PC-9 (cell line): ENCODE results near the gene VAMP8. TPM values are rescaled to one million over a fixed set of nuclear protein-coding genes. Genes with fewer than 3 reads are reported as not detected.
"Not testable (repeated sequence)": the region's sequence is repeated elsewhere in the genome, so short reads cannot be mapped to it uniquely, and the experiment has no call there.

ENCODE experiments used
- BruUV-seq: library from RNA; stranded (reverse); fragments of 400-500 nt; replicated peaks from 2 replicates; lab custom pipeline; 2021; lab: Mats Ljungman, UMichigan
- CTCF ChIA-PET: fragments of 300-600 bp; sonication (Branson Sonifier 250); formaldehyde crosslinking; loops from one replicate; lab custom pipeline; 2022; ENCODE audit warnings: antibody characterized with exemption; lab: Charles Lee
- POLR2A ChIA-PET: fragments of 300-600 bp; sonication (Branson Sonifier 250); formaldehyde crosslinking; loops from one replicate; lab custom pipeline; 2022; ENCODE audit warnings: antibody characterized with exemption; ENCODE audit not compliant: unreplicated experiment; lab: Charles Lee
- DNase-seq, 2 experiments: peaks; one replicate each; pipeline versions ENCODE4 v3.0.0 to v3.0.0-alpha.2; 2015 to 2022; ENCODE audit warnings: mixed read lengths in 1 of 2
- H2AFZ ChIP-seq: fragments of 200-600 bp; sonication (generic); 2 replicates; pipeline ENCODE4 v1.8.1; 2017; ENCODE audit warnings: antibody characterized with exemption
- H3F3A ChIP-seq: fragments of 200-600 bp; sonication (generic); 2 replicates; pipeline ENCODE4 v1.8.1; 2017; ENCODE audit warnings: antibody characterized with exemption, mild to moderate bottlenecking, low read depth; ENCODE audit not compliant: insufficient read depth
- H3K27ac ChIP-seq: fragments of 200-600 bp; sonication (generic); 2 replicates; pipeline ENCODE4 v1.6.1; 2016; ENCODE audit warnings: mixed run types
- H3K27me3 ChIP-seq: fragments of 200-600 bp; sonication (generic); 2 replicates; pipeline ENCODE4 v1.6.1; 2016; ENCODE audit warnings: low read depth, mixed run types; ENCODE audit not compliant: insufficient read depth
- H3K36me3 ChIP-seq: fragments of 200-600 bp; sonication (generic); 2 replicates; pipeline ENCODE4 v1.6.1; 2016; ENCODE audit warnings: low read depth, mixed run types
- H3K4me1 ChIP-seq: fragments of 200-600 bp; sonication (generic); replicated peaks from 2 replicates; pipeline ENCODE4 v1.6.1; 2016; ENCODE audit warnings: mixed run types; ENCODE audit not compliant: insufficient read depth
- H3K4me2 ChIP-seq: fragments of 200-600 bp; sonication (generic); 2 replicates; pipeline ENCODE4 v1.6.1; 2017; ENCODE audit warnings: mixed run types
- H3K4me3 ChIP-seq: fragments of 200-600 bp; sonication (generic); 2 replicates; pipeline ENCODE4 v1.6.1; 2016; ENCODE audit warnings: mixed run types
- H3K79me2 ChIP-seq: fragments of 200-600 bp; sonication (generic); 2 replicates; pipeline ENCODE4 v1.6.1; 2017; ENCODE audit warnings: low read depth, mixed run types
- H3K9me2 ChIP-seq: fragments of 200-600 bp; sonication (generic); 2 replicates; pipeline ENCODE4 v1.8.1; 2017; ENCODE audit warnings: mild to moderate bottlenecking; ENCODE audit not compliant: insufficient read depth
- H3K9me3 ChIP-seq: fragments of 200-600 bp; sonication (generic); 2 replicates; pipeline ENCODE4 v1.8.1; 2016; ENCODE audit warnings: low read depth; ENCODE audit not compliant: insufficient read depth
- H4K20me1 ChIP-seq: fragments of 200-600 bp; sonication (generic); 2 replicates; pipeline ENCODE4 v1.8.1; 2017; ENCODE audit not compliant: insufficient read depth
- CTCF ChIP-seq: fragments of 200-600 bp; sonication (generic); conservative IDR thresholded peaks from 2 replicates; pipeline ENCODE4 v1.6.1; 2017; ENCODE audit warnings: mixed run types, antibody characterized with exemption, mild to moderate bottlenecking, moderate library complexity
- EZH2 ChIP-seq: fragments of 200-600 bp; sonication (generic); IDR thresholded peaks from 2 replicates; pipeline ENCODE4 v1.8.0; 2017; ENCODE audit warnings: antibody characterized with exemption, low read depth
- intact Hi-C: fragments of 100-400 bp; cut with micrococcal nuclease; formaldehyde crosslinking; loops from one replicate; pipeline ENCODE4 v1.10.0; 2022; ENCODE audit not compliant: unreplicated experiment
- total RNA-seq: library from RNA; stranded (reverse); gene quantifications from 2 replicates; pipeline ENCODE4 v1.2.3, GENCODE V29; 2021

Gene VAMP8
- total RNA-seq, 1 experiment from 2014 or later = 124 TPM

- peaks cover 63% of the 10 kb centered on the region for H3K79me2 ChIP-seq
- peaks cover 73% of the 10 kb centered on the region for H3F3A ChIP-seq
- no peaks in the 10 kb centered on the region for H3K9me3 ChIP-seq
- ChIA-PET POLR2A (interaction anchor here (0.7 to 1.0 kb wide), 4 partner anchors 17 to 339 kb away, joined by 3 to 20 read pairs (median 6); partner anchors contain the start of genes RETSAT, RNF181 and VAMP8), CTCF (no interaction called here)
- H3K9me2 ChIP-seq = no peaks in the 10 kb centered on the region
- H3K4me2 ChIP-seq = peak within 1 kb of the TSS; percentile 87
- H2AFZ ChIP-seq = peak within 1 kb of the TSS; percentile 82
- intact Hi-C loops = loop anchor here (1.0 kb wide), 1 partner anchor 10 kb away; the partner anchor contains the start of gene TMEM150A
- H3K36me3 ChIP-seq = no peaks in the 10 kb centered on the region
- peak within 1 kb of the TSS; percentile 76 for H3K27ac ChIP-seq
- TSS peak; percentile 59 for BruUV-seq
- H4K20me1 ChIP-seq = peaks cover 3% of the 10 kb centered on the region; the same call in 1 of the 2 replicates
- peak within 1 kb of the TSS; percentile 75 for H3K4me3 ChIP-seq
- TF ChIP-seq EZH2 (no peak), CTCF (no peak)
- DNase-seq = peak; percentile 77 to 88
- peaks cover 37% of the 10 kb centered on the region for H3K4me1 ChIP-seq
- H3K27me3 ChIP-seq = no peaks in the 10 kb centered on the region
Measured at GRCh38 chr2:85611705-85612587, 34.6 kb downstream of the VAMP8 start, which contains the start of gene C2orf68. Gene C2orf68, minus strand, starts transcription at chr2:85612066. Its CDS starts 82 bp downstream, at chr2:85611984.

DNA sequence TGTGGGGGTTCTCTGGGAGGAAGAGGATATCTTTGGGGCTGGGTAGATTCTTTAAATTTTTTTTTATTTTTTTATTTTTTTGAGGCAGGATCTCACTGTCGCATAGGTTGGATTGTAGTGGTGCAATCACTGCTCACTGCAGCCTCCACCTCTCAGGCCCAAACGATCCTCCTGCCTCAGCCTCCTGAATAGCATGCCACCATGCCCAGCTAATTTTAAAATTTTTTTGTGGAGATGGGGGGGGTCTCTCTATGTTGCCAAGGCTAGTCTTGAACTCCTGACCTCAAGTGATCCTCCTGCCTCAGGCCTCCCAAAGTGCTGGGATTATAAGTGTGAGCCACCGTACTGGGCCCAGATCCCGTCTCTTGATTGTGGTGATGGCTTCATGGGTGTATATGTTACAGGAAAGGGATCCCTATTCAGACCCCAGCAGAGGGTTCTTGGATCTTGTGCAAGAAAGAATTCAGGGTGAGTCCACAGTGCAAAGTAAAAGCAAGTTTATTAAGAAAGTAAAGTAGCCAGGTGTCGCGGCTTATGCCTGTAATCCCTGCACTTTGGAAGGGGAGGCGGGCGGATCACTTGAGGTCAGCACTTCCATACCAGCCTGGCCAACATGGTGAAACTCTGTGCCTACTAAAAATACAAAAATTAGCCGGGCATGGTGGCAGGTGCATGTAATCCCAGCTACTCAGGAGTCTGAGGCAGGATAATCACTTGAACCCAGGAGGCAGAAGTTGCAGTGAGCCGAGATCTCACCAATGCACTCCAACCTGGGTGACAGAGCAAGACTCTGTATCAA lies 36.5 kb downstream of the VAMP8 start:
- Histone ChIP-seq H3K27me3 (no peaks in the 10 kb centered on the region), H3K9me2 (no peaks in the 10 kb centered on the region), H3K36me3 (0 out of 2 replicates have a peak, but pooled peaks cover 6% of the 10 kb centered on the region), H3K4me3 (no peak overlapping the region), H4K20me1 (peaks cover 14% of the 10 kb centered on the region), H2AFZ (no peak overlapping the region), H3K4me2 (no peak overlapping the region), H3K79me2 (peaks cover 74% of the 10 kb centered on the region), H3F3A (peaks cover 64% of the 10 kb centered on the region), H3K9me3 (no peaks in the 10 kb centered on the region), H3K4me1 (peaks cover 37% of the 10 kb centered on the region), H3K27ac (no peak overlapping the region)
- ChIA-PET POLR2A (interaction anchor here (0.6 kb wide), 1 partner anchor 28 kb away, joined by 3 read pairs; no protein-coding TSS in a partner anchor), CTCF (no interaction called here)
- no peak for DNase-seq
- no peak for TF ChIP-seq CTCF
- TF ChIP-seq EZH2 = no peak
- intact Hi-C loops = no loop called here
- no TSS peak for BruUV-seq

DNA sequence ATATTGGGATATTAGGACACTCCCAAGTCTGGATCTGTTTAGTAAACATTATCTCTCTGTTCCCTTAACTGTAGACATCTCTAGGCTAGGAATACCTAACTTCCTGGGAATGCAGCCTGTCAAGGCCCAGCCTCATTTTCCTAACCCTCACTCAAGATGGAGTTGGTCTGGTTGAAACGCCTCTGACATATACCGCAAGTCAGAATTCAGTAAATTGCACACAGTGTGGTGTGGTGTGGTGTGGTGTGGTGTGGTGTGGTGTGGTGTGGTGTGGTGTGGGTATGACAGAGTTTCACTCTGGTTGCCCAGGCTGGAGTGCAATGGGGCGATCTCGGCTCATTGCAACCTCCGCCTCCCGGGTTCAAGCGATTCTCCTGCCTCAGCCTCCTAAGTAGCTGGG lies 37.4 kb downstream of the VAMP8 start:
- H3K27ac ChIP-seq, BruUV-seq, H3K9me3 ChIP-seq, CTCF ChIA-PET, H2AFZ ChIP-seq, H3K27me3 ChIP-seq, H3K4me2 ChIP-seq, intact Hi-C loops, DNase-seq, H3K4me3 ChIP-seq, H3K9me2 ChIP-seq: not testable (repeated sequence)
- Histone ChIP-seq H3K79me2 (peaks cover 74% of the 10 kb centered on the region), H3K4me1 (peaks cover 37% of the 10 kb centered on the region), H3K36me3 (0 out of 2 replicates have a peak, but pooled peaks cover 11% of the 10 kb centered on the region), H3F3A (peaks cover 64% of the 10 kb centered on the region), H4K20me1 (peaks cover 22% of the 10 kb centered on the region)
- POLR2A ChIA-PET = interaction anchor here (0.6 kb wide), 1 partner anchor 29 kb away, joined by 3 read pairs; no protein-coding TSS in a partner anchor
